HepG2 (cell line): ENCODE measurements around the gene DDAH1. TPM values are rescaled to one million over a fixed set of nuclear protein-coding genes. Genes with fewer than 3 reads are reported as not detected.
A peak's percentile ranks its signal among the peaks of the same experiment; 100 is the strongest.

ENCODE experiments used
- ATAC-seq: fragments of 200-7000 bp; cut with Tn5 transposase; 3 replicates; pipeline ENCODE4 v1.9.1; 2020; ENCODE audit warnings: mild to moderate bottlenecking, moderate library complexity
- BruUV-seq: library from RNA; stranded (reverse); fragments of 400-500 nt; replicated peaks from 2 replicates; lab custom pipeline; 2021; lab: Mats Ljungman, UMichigan
- CTCF ChIA-PET: fragments of 300-600 bp; formaldehyde crosslinking; extraction: SDS; loops from one replicate; lab custom pipeline; 2021; ENCODE audit warnings: low total read pairs, inconsistent platforms, low intra/inter-chr PET ratio; lab: Yijun Ruan, JAX
- POLR2A ChIA-PET: fragments of 350-600 bp; sonication (Branson Sonifier 250); formaldehyde crosslinking; loops from one replicate; lab custom pipeline; 2020; ENCODE audit warnings: antibody characterized with exemption, inconsistent platforms; lab: Yijun Ruan, JAX
- DNase-seq: peaks from one replicate; pipeline ENCODE4 v3.0.0-alpha.2; 2015; ENCODE audit warnings: low spot score
- FAIRE-seq: peaks from 3 replicates; lab custom pipeline; 2011; peaks lifted over from hg19 to GRCh38; lab: Jason Lieb, UNC
- H2AFZ ChIP-seq: one replicate; pipeline ENCODE4 v1.6.1; 2011; ENCODE audit warnings: low read length, inconsistent platforms
- H3K27ac ChIP-seq: fragments of 300-600 bp; 3 replicates; pipeline ENCODE4 v1.8.0; 2011; ENCODE audit warnings: mixed run types, mild to moderate bottlenecking, mixed read lengths, low read length, inconsistent platforms; ENCODE audit not compliant: insufficient read depth; ENCODE audit errors: extremely low read length
- H3K27me3 ChIP-seq, 2 experiments: fragments of 200-600 bp in 1 of 2; 2 replicates in 1 of 2; 3 replicates in 1 of 2; pipeline versions ENCODE4 v1.6.0 to v1.8.0; 2011; ENCODE audit warnings: low read length in 2 of 2, mild to moderate bottlenecking in 2 of 2, moderate library complexity in 2 of 2, inconsistent platforms in 1 of 2; ENCODE audit not compliant: insufficient read depth in 2 of 2, control insufficient read depth in 1 of 2
- H3K36me3 ChIP-seq, 2 experiments: fragments of 200-600 bp in 1 of 2; replicated peaks in 1 of 2; 2 replicates in 1 of 2; 3 replicates in 1 of 2; pipeline versions ENCODE4 v1.5.1 to v1.8.0; 2011; ENCODE audit warnings: low read length in 2 of 2, inconsistent platforms in 1 of 2; ENCODE audit not compliant: insufficient read depth in 2 of 2, control insufficient read depth in 1 of 2
- H3K4me1 ChIP-seq: 2 replicates; pipeline ENCODE4 v1.5.1; 2012; ENCODE audit warnings: low read length, inconsistent platforms; ENCODE audit not compliant: insufficient read depth
- H3K4me2 ChIP-seq: 2 replicates; pipeline ENCODE4 v1.6.0; 2011; ENCODE audit warnings: low read depth, low read length, inconsistent platforms
- H3K4me3 ChIP-seq, 3 experiments: fragments of 200-600 bp in 1 of 3; sonication (generic), shearing (Covaris generic) in 1 of 3; replicated peaks in 1 of 3; 2 replicates each; pipeline ENCODE4 v1.5.1; 2011 to 2016; ENCODE audit warnings: low read length in 3 of 3, inconsistent platforms in 2 of 3, low read depth in 2 of 3, mild to moderate bottlenecking in 2 of 3, control low read depth in 1 of 3, mixed read lengths in 1 of 3; ENCODE audit not compliant: insufficient read depth in 1 of 3
- H3K79me2 ChIP-seq: one replicate; pipeline ENCODE4 v1.6.1; 2011; ENCODE audit warnings: low read length, inconsistent platforms; ENCODE audit not compliant: insufficient read depth
- H3K9ac ChIP-seq: 2 replicates; pipeline ENCODE4 v1.6.0; 2011; ENCODE audit warnings: mild to moderate bottlenecking, low read depth, low read length, inconsistent platforms; ENCODE audit not compliant: insufficient read depth
- H3K9me3 ChIP-seq: 2 replicates; pipeline ENCODE4 v1.5.1; 2012; ENCODE audit warnings: mild to moderate bottlenecking, low read length
- H4K20me1 ChIP-seq: 2 replicates; pipeline ENCODE4 v1.6.0; 2011; ENCODE audit warnings: inconsistent platforms, mild to moderate bottlenecking, low read length, moderate library complexity; ENCODE audit not compliant: insufficient read depth
- GATAD2A ChIP-seq: IDR thresholded peaks from 2 replicates; pipeline ENCODE4 v1.6.1; 2016
- HMG20A ChIP-seq: IDR thresholded peaks from 2 replicates; pipeline ENCODE4 v1.6.1; 2016; ENCODE audit warnings: borderline replicate concordance
- KDM1A ChIP-seq: IDR thresholded peaks from 2 replicates; pipeline ENCODE4 v1.6.1; 2016; ENCODE audit warnings: missing compliant biosample characterization
- PCBP1 ChIP-seq: fragments of 200-400 bp; formaldehyde crosslinking; IDR thresholded peaks from 2 replicates; pipeline ENCODE4 v1.6.1; 2017; ENCODE audit warnings: mild to moderate bottlenecking, low read depth, low read length, borderline replicate concordance
- PRMT3 ChIP-seq: sonication (generic); formaldehyde crosslinking; IDR thresholded peaks from 2 replicates; pipeline ENCODE4 v1.8.1; 2022; ENCODE audit warnings: low read depth, mild to moderate bottlenecking, moderate library complexity, missing genetic modification reagents, borderline replicate concordance
- SOX5 ChIP-seq: IDR thresholded peaks from 2 replicates; pipeline ENCODE4 v1.6.1; 2016; ENCODE audit warnings: borderline replicate concordance
- SPEN ChIP-seq: sonication (generic); formaldehyde crosslinking; IDR thresholded peaks from 2 replicates; pipeline ENCODE4 v1.5.1; 2020; ENCODE audit warnings: low read depth, mild to moderate bottlenecking, missing genetic modification reagents
- XRCC5 ChIP-seq: fragments of 200-400 bp; formaldehyde crosslinking; optimal IDR thresholded peaks from 2 replicates; pipeline ENCODE3; 2017; ENCODE audit warnings: mild to moderate bottlenecking, low read length
- ZNF460 ChIP-seq: sonication (generic); formaldehyde crosslinking; IDR thresholded peaks from 2 replicates; pipeline ENCODE4 v1.5.1; 2020; ENCODE audit warnings: missing genetic modification reagents, mild to moderate bottlenecking, borderline replicate concordance
- ZNF557 ChIP-seq: sonication (generic); formaldehyde crosslinking; IDR thresholded peaks from 2 replicates; pipeline ENCODE4 v1.4.0; 2020; ENCODE audit warnings: missing genetic modification reagents
- ZNF781 ChIP-seq: sonication (generic); formaldehyde crosslinking; IDR thresholded peaks from 2 replicates; pipeline ENCODE4 v1.5.1; 2020; ENCODE audit warnings: borderline replicate concordance, mild to moderate bottlenecking, missing genetic modification reagents; ENCODE audit errors: not compliant biosample characterization
- ZSCAN20 ChIP-seq: sonication (generic); formaldehyde crosslinking; IDR thresholded peaks from 2 replicates; pipeline ENCODE4 v1.4.0; 2020; ENCODE audit warnings: missing genetic modification reagents, mild to moderate bottlenecking, borderline replicate concordance
- WGBS: methylation state at CpG from one replicate; pipeline ENCODE4 v1.1.6; 2017; ENCODE audit warnings: low lambda C conversion rate; 5-methylcytosine and 5-hydroxymethylcytosine counted together
- in situ Hi-C: cut with HindIII; loops from 2 replicates; pipeline ENCODE4 v1.10.0; 2017; ENCODE audit warnings: low pct_unique_long_range_greater_than_20kb; ENCODE audit not compliant: extremely low pct_ligation_motif_present
- intact Hi-C: fragments of 100-400 bp; cut with micrococcal nuclease; formaldehyde crosslinking; loops from one replicate; pipeline ENCODE4 v1.10.0; 2022; ENCODE audit not compliant: unreplicated experiment
- polyA plus RNA-seq, 8 experiments: library from polyadenylated mRNA; depleted of rRNA in 3 of 8; stranded (reverse) in 7 of 8; unstranded in 1 of 8; fragments of >200 nt; fragmentation: Illumina TruSeq in 4 of 8; extraction: Trizol in 4 of 8; gene quantifications; 2 replicates each; pipeline versions ENCODE4 v1.2.1 to v1.2.3, GENCODE V29; 2011 to 2016; ENCODE audit warnings: low read depth in 4 of 8, missing spikeins in 1 of 8, mixed read lengths in 1 of 8; ENCODE audit not compliant: insufficient read depth in 1 of 8
- total RNA-seq, 5 experiments: library from RNA; depleted of rRNA; stranded (reverse); fragments of >200 nt; fragmentation: Illumina TruSeq; extraction: Trizol; gene quantifications; 2 replicates each; pipeline ENCODE4 v1.2.3, GENCODE V29; 2016; ENCODE audit warnings: low read depth in 1 of 5
- TF ChIP-seq, protein P1 (sequence below): sonication (generic); formaldehyde crosslinking; IDR thresholded peaks from 2 replicates; pipeline ENCODE4 v1.4.0; 2020; ENCODE audit warnings: mild to moderate bottlenecking, missing genetic modification reagents
- TF ChIP-seq, protein P2 (sequence below): sonication (generic); formaldehyde crosslinking; IDR thresholded peaks from 2 replicates; pipeline ENCODE4 v1.5.1; 2020; ENCODE audit warnings: mild to moderate bottlenecking, moderate library complexity, missing genetic modification reagents
- TF ChIP-seq, protein P3 (sequence below): sonication (generic); formaldehyde crosslinking; IDR thresholded peaks from 2 replicates; pipeline ENCODE4 v1.5.1; 2020; ENCODE audit warnings: missing genetic modification reagents, mild to moderate bottlenecking, borderline replicate concordance

Gene DDAH1
- total and polyA plus RNA-seq, 2 of the 13 experiments (the other 11 are each of a cell fraction or from before 2014, with no cell fraction given): 39.7 to 64.4 TPM

DNA sequence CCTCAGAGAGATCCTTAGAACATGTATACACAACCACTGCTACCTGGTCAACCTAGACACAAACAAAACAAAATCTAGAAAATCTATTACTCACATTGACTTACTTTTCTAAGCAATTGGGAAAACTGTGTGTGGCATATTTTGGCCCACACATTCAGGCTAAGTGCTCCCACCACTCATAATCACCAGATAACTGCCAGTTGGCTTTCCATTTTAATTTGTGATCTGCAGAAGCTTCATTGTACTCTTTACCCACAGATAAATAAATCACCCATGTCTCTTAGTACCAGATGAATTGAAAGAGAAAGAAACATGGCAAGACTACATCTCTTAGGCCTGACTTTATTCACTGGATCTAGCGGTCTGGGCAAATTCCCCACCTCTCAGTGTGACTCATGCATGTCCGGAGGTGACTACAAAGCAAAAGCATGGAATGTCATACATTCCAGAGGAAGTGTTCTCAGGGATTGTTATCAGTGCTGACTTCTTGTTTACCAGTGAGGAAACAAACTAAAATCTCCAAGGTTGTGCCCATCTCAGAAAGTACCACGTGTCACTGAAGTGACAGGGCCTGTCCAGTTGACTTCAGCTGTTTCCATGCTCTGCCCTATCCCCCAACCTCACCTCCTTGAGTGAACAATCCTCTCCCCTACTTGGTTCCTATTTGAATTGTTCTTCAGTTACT, 136.1 kb downstream of the DDAH1 start (continued):
- TF ChIP-seq, protein P1, sequence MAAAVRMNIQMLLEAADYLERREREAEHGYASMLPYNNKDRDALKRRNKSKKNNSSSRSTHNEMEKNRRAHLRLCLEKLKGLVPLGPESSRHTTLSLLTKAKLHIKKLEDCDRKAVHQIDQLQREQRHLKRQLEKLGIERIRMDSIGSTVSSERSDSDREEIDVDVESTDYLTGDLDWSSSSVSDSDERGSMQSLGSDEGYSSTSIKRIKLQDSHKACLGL (CRISPR knock-in tag): no peak
- TF ChIP-seq PRMT3: no peak
- no peak for TF ChIP-seq XRCC5
- no peak for TF ChIP-seq ZSCAN20 (CRISPR knock-in tag)
- TF ChIP-seq PCBP1: no peak

DNA sequence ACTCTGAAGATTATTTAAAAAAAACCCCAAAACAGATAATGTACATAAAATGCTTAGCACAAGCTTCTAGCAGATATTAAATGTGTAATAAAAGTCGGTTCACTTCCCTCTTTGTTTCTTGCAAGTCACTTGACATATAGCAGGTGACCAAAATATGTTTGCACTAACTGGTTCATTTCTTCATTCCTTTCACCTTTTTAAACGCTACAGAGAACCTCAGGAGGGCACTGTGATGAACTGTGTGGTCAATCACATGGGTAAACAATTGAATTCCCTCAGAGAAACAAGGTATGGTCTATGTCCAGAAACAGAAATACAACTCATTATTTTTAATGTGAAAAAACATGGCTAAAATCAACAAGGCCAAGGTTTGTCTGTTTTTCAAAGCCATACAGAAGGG, 137.2 kb downstream of the DDAH1 start:
- intact Hi-C loops: loop anchor here (2.0 to 5.0 kb wide), 3 partner anchors 49 to 255 kb away; partner anchors contain the start of gene CCN1
- no peak overlapping the region for H3K4me2 ChIP-seq
- H3K79me2 ChIP-seq: no peaks in the 10 kb centered on the region
- peak overlapping the region; percentile 83 for H3K27ac ChIP-seq
- no peaks in the 10 kb centered on the region for H3K27me3 ChIP-seq
- ATAC-seq: no peak
- H3K36me3 ChIP-seq: peaks cover 4 to 7% of the 10 kb centered on the region in 2 experiments; a peak in 3 of 5 replicates
- peaks cover 62% of the 10 kb centered on the region for H3K4me1 ChIP-seq
- BruUV-seq: no TSS peak
- POLR2A ChIA-PET: interaction anchor here (1.6 kb wide), 1 partner anchor 11 kb away, joined by 4 read pairs; no protein-coding TSS in a partner anchor
- no peak overlapping the region for H3K4me3 ChIP-seq
- in situ Hi-C loops: loop anchor here (5.0 to 10.0 kb wide), 2 partner anchors 137 to 250 kb away; partner anchors contain the start of gene DDAH1
- 0 out of 2 replicates have a peak, but pooled peaks have one; percentile 20 for TF ChIP-seq HMG20A (CRISPR knock-in tag)
- peak; percentile 26; the same call in 1 of the 2 replicates for TF ChIP-seq GATAD2A (CRISPR knock-in tag)
- TF ChIP-seq ZNF557: no peak
- TF ChIP-seq ZNF460 (CRISPR knock-in tag): no peak
- TF ChIP-seq KDM1A: no peak
- no peak for TF ChIP-seq SPEN (CRISPR knock-in tag)
- TF ChIP-seq ZNF781 (CRISPR knock-in tag): no peak
- TF ChIP-seq SOX5 (CRISPR knock-in tag): peak; percentile 33; the same call in 1 of the 2 replicates
- TF ChIP-seq, protein P2, sequence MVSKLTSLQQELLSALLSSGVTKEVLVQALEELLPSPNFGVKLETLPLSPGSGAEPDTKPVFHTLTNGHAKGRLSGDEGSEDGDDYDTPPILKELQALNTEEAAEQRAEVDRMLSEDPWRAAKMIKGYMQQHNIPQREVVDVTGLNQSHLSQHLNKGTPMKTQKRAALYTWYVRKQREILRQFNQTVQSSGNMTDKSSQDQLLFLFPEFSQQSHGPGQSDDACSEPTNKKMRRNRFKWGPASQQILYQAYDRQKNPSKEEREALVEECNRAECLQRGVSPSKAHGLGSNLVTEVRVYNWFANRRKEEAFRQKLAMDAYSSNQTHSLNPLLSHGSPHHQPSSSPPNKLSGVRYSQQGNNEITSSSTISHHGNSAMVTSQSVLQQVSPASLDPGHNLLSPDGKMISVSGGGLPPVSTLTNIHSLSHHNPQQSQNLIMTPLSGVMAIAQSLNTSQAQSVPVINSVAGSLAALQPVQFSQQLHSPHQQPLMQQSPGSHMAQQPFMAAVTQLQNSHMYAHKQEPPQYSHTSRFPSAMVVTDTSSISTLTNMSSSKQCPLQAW (CRISPR knock-in tag): no peak
- TF ChIP-seq, protein P3, sequence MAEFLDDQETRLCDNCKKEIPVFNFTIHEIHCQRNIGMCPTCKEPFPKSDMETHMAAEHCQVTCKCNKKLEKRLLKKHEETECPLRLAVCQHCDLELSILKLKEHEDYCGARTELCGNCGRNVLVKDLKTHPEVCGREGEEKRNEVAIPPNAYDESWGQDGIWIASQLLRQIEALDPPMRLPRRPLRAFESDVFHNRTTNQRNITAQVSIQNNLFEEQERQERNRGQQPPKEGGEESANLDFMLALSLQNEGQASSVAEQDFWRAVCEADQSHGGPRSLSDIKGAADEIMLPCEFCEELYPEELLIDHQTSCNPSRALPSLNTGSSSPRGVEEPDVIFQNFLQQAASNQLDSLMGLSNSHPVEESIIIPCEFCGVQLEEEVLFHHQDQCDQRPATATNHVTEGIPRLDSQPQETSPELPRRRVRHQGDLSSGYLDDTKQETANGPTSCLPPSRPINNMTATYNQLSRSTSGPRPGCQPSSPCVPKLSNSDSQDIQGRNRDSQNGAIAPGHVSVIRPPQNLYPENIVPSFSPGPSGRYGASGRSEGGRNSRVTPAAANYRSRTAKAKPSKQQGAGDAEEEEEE (CRISPR knock-in tag): no peak
- TF ChIP-seq, all 625 proteins: peak for 3
- FAIRE-seq (no peak), DNase-seq (peak; percentile 22)
- no peaks in the 10 kb centered on the region for H3K9me3 ChIP-seq
- WGBS: 44% methylated on average over 2 of the region's 2 CpGs
- no peak overlapping the region for H2AFZ ChIP-seq
- no peaks in the 10 kb centered on the region for H4K20me1 ChIP-seq
- H3K9ac ChIP-seq: peak overlapping the region; percentile 61; the same call in 1 of the 2 replicates
- CTCF ChIA-PET: no interaction called here
